Astrocyte (in vitro differentiated cells and primary cell): Measurements from ENCODE around the gene KMT2B. TPM values are rescaled to one million over a fixed set of nuclear protein-coding genes. Genes with fewer than 3 reads are reported as not detected.

Experiments
- DNase-seq: peaks from one replicate; pipeline ENCODE4 v3.0.0-alpha.2; 2010; ENCODE audit warnings: low read depth
- FAIRE-seq: peaks from 2 replicates; lab custom pipeline; 2011; peaks lifted over from hg19 to GRCh38; lab: Jason Lieb, UNC
- H2AFZ ChIP-seq: 2 replicates; pipeline ENCODE4 v1.6.0; 2012; ENCODE audit warnings: low read depth, low read length, inconsistent platforms
- H3K27ac ChIP-seq: 2 replicates; pipeline ENCODE4 v1.5.1; 2011; ENCODE audit warnings: low read depth, low read length, inconsistent platforms
- H3K27me3 ChIP-seq: 2 replicates; pipeline ENCODE4 v1.6.0; 2011; ENCODE audit warnings: low read length, inconsistent platforms; ENCODE audit not compliant: insufficient read depth
- H3K36me3 ChIP-seq: 2 replicates; pipeline ENCODE4 v1.5.1; 2011; ENCODE audit warnings: low read length, inconsistent platforms; ENCODE audit not compliant: insufficient read depth
- H3K4me1 ChIP-seq: 2 replicates; pipeline ENCODE4 v1.5.1; 2011; ENCODE audit warnings: low read length, inconsistent platforms; ENCODE audit not compliant: insufficient read depth
- H3K4me2 ChIP-seq: 2 replicates; pipeline ENCODE4 v1.6.0; 2012; ENCODE audit warnings: low read length, inconsistent platforms
- H3K4me3 ChIP-seq: 2 replicates; pipeline ENCODE4 v1.5.1; 2011; ENCODE audit warnings: low read depth, mild to moderate bottlenecking, low read length, inconsistent platforms; ENCODE audit not compliant: insufficient read depth
- H3K79me2 ChIP-seq: 2 replicates; pipeline ENCODE4 v1.6.0; 2012; ENCODE audit warnings: mild to moderate bottlenecking, low read length, inconsistent platforms; ENCODE audit not compliant: insufficient read depth
- H3K9ac ChIP-seq: 2 replicates; pipeline ENCODE4 v1.6.0; 2012; ENCODE audit warnings: mild to moderate bottlenecking, low read length, inconsistent platforms
- H3K9me3 ChIP-seq: 2 replicates; pipeline ENCODE4 v1.5.1; 2012; ENCODE audit warnings: low read depth, mild to moderate bottlenecking, low read length, inconsistent platforms; ENCODE audit not compliant: insufficient read depth
- H4K20me1 ChIP-seq: 2 replicates; pipeline ENCODE4 v1.6.0; 2012; ENCODE audit warnings: low read length, inconsistent platforms; ENCODE audit not compliant: insufficient read depth
- H3K27ac Mint-ChIP-seq: one replicate; pipeline ENCODE4 v1.8.0; 2021; ENCODE audit warnings: mild to moderate bottlenecking, mixed read lengths; ENCODE audit not compliant: unreplicated experiment
- H3K27me3 Mint-ChIP-seq: one replicate; pipeline ENCODE4 v1.8.0; 2021; ENCODE audit warnings: low read depth, mixed read lengths; ENCODE audit not compliant: unreplicated experiment
- H3K36me3 Mint-ChIP-seq: one replicate; pipeline ENCODE4 v1.8.0; 2021; ENCODE audit warnings: low read depth, mixed read lengths; ENCODE audit not compliant: unreplicated experiment
- H3K4me1 Mint-ChIP-seq: one replicate; pipeline ENCODE4 v1.8.0; 2021; ENCODE audit warnings: low read depth, mixed read lengths; ENCODE audit not compliant: unreplicated experiment
- H3K4me3 Mint-ChIP-seq: one replicate; pipeline ENCODE4 v1.8.0; 2021; ENCODE audit warnings: mild to moderate bottlenecking, moderate library complexity, mixed read lengths; ENCODE audit not compliant: unreplicated experiment
- H3K9me3 Mint-ChIP-seq: one replicate; pipeline ENCODE4 v1.8.0; 2021; ENCODE audit warnings: mild to moderate bottlenecking, mixed read lengths; ENCODE audit not compliant: unreplicated experiment
- EZH2 ChIP-seq: IDR thresholded peaks from 2 replicates; pipeline ENCODE4 v1.6.1; 2012; ENCODE audit warnings: mild to moderate bottlenecking, low read length, inconsistent platforms; ENCODE audit not compliant: insufficient read depth
- total RNA-seq: library from RNA; stranded (reverse); gene quantifications from 2 replicates; pipeline ENCODE4 v1.2.1, GENCODE V29; 2021
- TF ChIP-seq, protein P1 (sequence below): IDR thresholded peaks from 2 replicates; pipeline ENCODE4 v1.5.1; 2011; ENCODE audit warnings: low read depth, mild to moderate bottlenecking, inconsistent platforms, low read length, moderate library complexity; ENCODE audit not compliant: insufficient read depth

KMT2B gene
- total RNA-seq, 1 donor from 2014 or later: 28.7 TPM

DNA sequence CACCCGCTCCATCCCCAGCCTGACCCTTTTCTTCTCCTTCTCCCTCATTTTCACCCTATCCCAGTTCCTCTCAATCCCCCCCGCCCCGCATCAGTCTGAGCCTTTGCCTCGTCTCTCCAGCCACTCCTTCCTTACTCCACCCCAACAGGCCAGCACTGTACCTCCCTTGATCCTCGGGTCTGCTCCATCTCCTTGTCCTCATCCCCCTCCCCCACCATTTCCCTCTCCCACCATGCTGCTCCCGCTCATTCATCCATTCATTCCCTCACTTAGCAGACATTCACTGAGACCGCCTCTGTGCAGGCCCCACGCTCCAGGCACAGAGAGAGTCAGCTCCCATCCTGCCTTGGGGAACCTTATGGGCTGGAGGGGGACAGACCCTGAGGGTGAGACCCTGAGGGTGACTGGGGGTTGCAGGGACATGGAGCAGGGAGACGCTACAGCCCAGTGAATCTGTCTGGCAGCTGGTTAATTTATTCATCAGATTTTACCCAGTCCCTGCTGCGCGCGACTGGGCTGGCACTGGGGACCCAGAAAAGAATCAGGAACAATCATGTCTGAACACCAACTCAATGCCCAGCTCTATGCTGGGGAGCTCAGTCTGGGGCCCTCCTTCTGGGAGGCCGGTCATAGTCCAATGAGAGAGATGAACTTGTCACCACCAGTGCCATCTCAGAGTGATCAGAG lies 58.4 kb downstream of the KMT2B start:
- peaks cover 7% of the 10 kb centered on the region for H3K4me1 Mint-ChIP-seq
- peak overlapping the region; percentile 76 for H3K9ac ChIP-seq
- H2AFZ ChIP-seq: no peak overlapping the region
- no peaks in the 10 kb centered on the region for H3K36me3 ChIP-seq
- TF ChIP-seq EZH2: no peak
- TF ChIP-seq, protein P1, sequence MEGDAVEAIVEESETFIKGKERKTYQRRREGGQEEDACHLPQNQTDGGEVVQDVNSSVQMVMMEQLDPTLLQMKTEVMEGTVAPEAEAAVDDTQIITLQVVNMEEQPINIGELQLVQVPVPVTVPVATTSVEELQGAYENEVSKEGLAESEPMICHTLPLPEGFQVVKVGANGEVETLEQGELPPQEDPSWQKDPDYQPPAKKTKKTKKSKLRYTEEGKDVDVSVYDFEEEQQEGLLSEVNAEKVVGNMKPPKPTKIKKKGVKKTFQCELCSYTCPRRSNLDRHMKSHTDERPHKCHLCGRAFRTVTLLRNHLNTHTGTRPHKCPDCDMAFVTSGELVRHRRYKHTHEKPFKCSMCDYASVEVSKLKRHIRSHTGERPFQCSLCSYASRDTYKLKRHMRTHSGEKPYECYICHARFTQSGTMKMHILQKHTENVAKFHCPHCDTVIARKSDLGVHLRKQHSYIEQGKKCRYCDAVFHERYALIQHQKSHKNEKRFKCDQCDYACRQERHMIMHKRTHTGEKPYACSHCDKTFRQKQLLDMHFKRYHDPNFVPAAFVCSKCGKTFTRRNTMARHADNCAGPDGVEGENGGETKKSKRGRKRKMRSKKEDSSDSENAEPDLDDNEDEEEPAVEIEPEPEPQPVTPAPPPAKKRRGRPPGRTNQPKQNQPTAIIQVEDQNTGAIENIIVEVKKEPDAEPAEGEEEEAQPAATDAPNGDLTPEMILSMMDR: no peak
- FAIRE-seq (no peak), DNase-seq (no peak)
- H3K27ac ChIP-seq: no peak overlapping the region
- H3K27me3 ChIP-seq: no peaks in the 10 kb centered on the region
- no peaks in the 10 kb centered on the region for H3K9me3 ChIP-seq
- peaks cover 4% of the 10 kb centered on the region for H3K9me3 Mint-ChIP-seq
- peak overlapping the region; percentile 93 for H3K4me2 ChIP-seq
- H3K36me3 Mint-ChIP-seq: peaks cover 3% of the 10 kb centered on the region
- H3K27ac Mint-ChIP-seq: peak overlapping the region; percentile 19
- peaks cover 13% of the 10 kb centered on the region for H3K4me1 ChIP-seq
- peaks cover 23% of the 10 kb centered on the region for H3K27me3 Mint-ChIP-seq
- H4K20me1 ChIP-seq: peaks cover 9% of the 10 kb centered on the region
- peaks cover 5% of the 10 kb centered on the region for H3K79me2 ChIP-seq
- peak overlapping the region; percentile 61 for H3K4me3 ChIP-seq
- peak overlapping the region; percentile 79 for H3K4me3 Mint-ChIP-seq

DNA sequence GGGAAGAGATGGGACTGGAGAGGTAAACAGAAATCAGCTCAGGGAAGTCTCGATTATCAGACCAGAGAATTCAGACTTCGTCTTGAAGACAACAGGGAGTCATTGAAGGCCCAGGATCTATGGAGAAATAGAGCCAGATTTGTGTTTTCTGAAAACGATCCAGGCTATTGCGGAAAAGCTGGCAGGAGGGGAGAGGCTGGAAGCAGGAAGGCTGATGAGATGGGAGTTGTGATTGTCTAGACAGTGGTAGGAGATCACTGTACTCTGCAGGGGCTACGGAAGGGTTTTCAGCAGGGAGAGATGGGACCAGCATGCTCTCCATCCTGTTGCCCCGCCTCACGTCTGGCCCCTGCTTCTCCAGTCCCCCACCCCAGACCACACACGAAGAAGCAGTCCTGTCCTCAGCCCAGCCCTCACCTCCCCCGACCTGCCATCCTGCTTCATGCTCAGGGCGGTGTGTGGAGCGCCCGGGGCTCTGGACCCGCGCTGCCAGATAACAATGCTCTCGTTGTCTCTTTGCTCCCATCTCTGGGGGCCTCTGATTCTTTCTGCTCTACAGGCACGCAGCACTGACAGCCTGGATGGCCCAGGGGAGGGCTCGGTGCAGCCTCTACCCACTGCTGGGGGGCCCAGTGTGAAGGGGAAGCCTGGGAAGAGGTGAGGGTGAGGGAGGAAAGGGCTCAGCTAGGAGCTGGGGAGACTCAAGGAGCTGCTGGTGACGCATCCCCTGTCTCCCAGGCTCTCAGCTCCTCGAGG lies 59.5 kb downstream of the KMT2B start:
- Histone ChIP-seq H3K36me3 (no peaks in the 10 kb centered on the region), H3K27me3 (no peaks in the 10 kb centered on the region), H3K4me1 (peaks cover 13% of the 10 kb centered on the region), H3K27ac (no peak overlapping the region), H3K4me2 (peak overlapping the region; percentile 93), H2AFZ (no peak overlapping the region), H3K79me2 (peaks cover 5% of the 10 kb centered on the region), H3K4me3 (no peak overlapping the region), H3K9ac (no peak overlapping the region), H4K20me1 (peaks cover 9% of the 10 kb centered on the region), H3K9me3 (no peaks in the 10 kb centered on the region)
- peaks cover 4% of the 10 kb centered on the region for H3K9me3 Mint-ChIP-seq
- FAIRE-seq (no peak), DNase-seq (no peak)
- peaks cover 27% of the 10 kb centered on the region for H3K27me3 Mint-ChIP-seq
- peaks cover 4% of the 10 kb centered on the region for H3K36me3 Mint-ChIP-seq
- peak overlapping the region; percentile 79 for H3K4me3 Mint-ChIP-seq
- TF ChIP-seq, protein P1: no peak
- no peak for TF ChIP-seq EZH2
- peaks cover 7% of the 10 kb centered on the region for H3K4me1 Mint-ChIP-seq
- H3K27ac Mint-ChIP-seq: no peak overlapping the region

DNA sequence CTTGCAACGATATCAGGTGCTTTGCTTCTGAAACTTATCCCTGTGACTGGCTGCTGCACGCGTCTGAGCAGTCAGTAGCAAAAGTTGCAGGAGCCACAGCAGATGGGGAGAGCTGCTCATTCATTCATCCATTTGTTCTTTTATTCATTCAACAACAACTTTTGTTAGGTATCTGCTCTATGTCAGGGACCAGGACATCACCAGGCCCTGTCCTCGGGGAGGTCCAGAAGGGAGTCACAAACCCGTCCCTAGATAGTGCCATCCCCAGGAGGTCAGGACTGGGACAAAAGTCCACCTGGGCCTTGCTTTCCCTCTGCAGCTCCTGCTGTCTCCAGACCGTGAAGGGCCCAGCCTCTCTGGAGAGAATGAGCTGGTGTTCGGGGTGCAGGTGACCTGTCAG lies 60.2 kb downstream of the KMT2B start:
- Mint-ChIP-seq H3K27me3 (peaks cover 31% of the 10 kb centered on the region), H3K4me1 (peaks cover 7% of the 10 kb centered on the region), H3K9me3 (peaks cover 4% of the 10 kb centered on the region), H3K36me3 (peaks cover 8% of the 10 kb centered on the region), H3K4me3 (no peak overlapping the region), H3K27ac (no peak overlapping the region)
- no peaks in the 10 kb centered on the region for H3K36me3 ChIP-seq
- no peak overlapping the region for H3K4me3 ChIP-seq
- DNase-seq: no peak
- no peak overlapping the region for H3K4me2 ChIP-seq
- H3K27me3 ChIP-seq: no peaks in the 10 kb centered on the region
- no peaks in the 10 kb centered on the region for H3K9me3 ChIP-seq
- H3K9ac ChIP-seq: no peak overlapping the region
- H4K20me1 ChIP-seq: peaks cover 9% of the 10 kb centered on the region
- peaks cover 13% of the 10 kb centered on the region for H3K4me1 ChIP-seq
- no peak for TF ChIP-seq EZH2
- TF ChIP-seq, protein P1: no peak
- H3K79me2 ChIP-seq: peaks cover 5% of the 10 kb centered on the region
- H3K27ac ChIP-seq: no peak overlapping the region
- no peak for FAIRE-seq
- H2AFZ ChIP-seq: no peak overlapping the region
